Spleen (tissue), 11 donors: ENCODE results near the gene NOD1. TPM values are rescaled to one million over a fixed set of nuclear protein-coding genes. Genes with fewer than 3 reads are reported as not detected.
A peak's percentile ranks its signal among the peaks of the same experiment; 100 is the strongest.

ENCODE experiments used
- DNase-seq: peaks from one replicate; pipeline ENCODE4 v3.0.0-alpha.2; 2020
- H3K27ac ChIP-seq, 8 donors: fragments of 200-600 bp; sonication (generic) in 7 of 8; 1 replicate in 4 of 8; 2 replicates in 4 of 8; pipeline versions ENCODE4 v1.5.0 to v1.8.0; 2016 to 2021; ENCODE audit warnings: inconsistent platforms in 4 of 8, mild to moderate bottlenecking in 4 of 8, moderate library complexity in 1 of 8
- H3K27me3 ChIP-seq, 7 donors: fragments of 200-600 bp; sonication (generic) in 6 of 7; replicated peaks in 1 of 7; 1 replicate in 4 of 7; 2 replicates in 3 of 7; pipeline versions ENCODE4 v1.5.0 to v1.8.0; 2016 to 2021; ENCODE audit warnings: inconsistent platforms in 3 of 7, mild to moderate bottlenecking in 1 of 7
- H3K36me3 ChIP-seq, 6 donors: fragments of 200-600 bp; sonication (generic) in 5 of 6; 1 replicate in 4 of 6; 2 replicates in 2 of 6; pipeline versions ENCODE4 v1.5.0 to v1.8.0; 2016 to 2021; ENCODE audit warnings: inconsistent platforms in 2 of 6
- H3K4me1 ChIP-seq, 6 donors: fragments of 200-600 bp; sonication (generic) in 5 of 6; 1 replicate in 3 of 6; 2 replicates in 3 of 6; pipeline versions ENCODE4 v1.5.0 to v1.8.0; 2016 to 2021; ENCODE audit warnings: inconsistent platforms in 3 of 6
- H3K4me3 ChIP-seq, 8 donors: fragments of 200-600 bp; sonication (generic) in 7 of 8; 1 replicate in 4 of 8; 2 replicates in 4 of 8; pipeline versions ENCODE4 v1.5.0 to v1.8.0; 2016 to 2021; ENCODE audit warnings: inconsistent platforms in 4 of 8, mild to moderate bottlenecking in 4 of 8, moderate library complexity in 2 of 8
- H3K9me3 ChIP-seq, 8 donors: fragments of 200-600 bp; sonication (generic) in 7 of 8; 1 replicate in 4 of 8; 2 replicates in 4 of 8; pipeline versions ENCODE4 v1.5.0 to v1.8.0; 2016 to 2021; ENCODE audit warnings: inconsistent platforms in 4 of 8
- CTCF ChIP-seq, 11 experiments: fragments of 200-600 bp in 7 of 11; fragments of 450-650 bp in 4 of 11; sonication (generic) in 4 of 11; IDR thresholded peaks in 8 of 11; conservative IDR thresholded peaks in 3 of 11; 1 replicate in 7 of 11; 2 replicates in 4 of 11; pipeline versions ENCODE4 v1.4.0 to v1.8.0; 2016 to 2021; ENCODE audit warnings: antibody characterized with exemption in 11 of 11, inconsistent platforms in 4 of 11, mild to moderate bottlenecking in 1 of 11
- POLR2A ChIP-seq, 3 donors: fragments of 450-650 bp; IDR thresholded peaks; one replicate each; pipeline ENCODE4 v1.5.1; 2017; ENCODE audit warnings: antibody characterized with exemption in 3 of 3, mild to moderate bottlenecking in 1 of 3
- POLR2AphosphoS5 ChIP-seq, 3 donors: sonication (generic); formaldehyde crosslinking; IDR thresholded peaks; one replicate each; pipeline ENCODE4 v1.5.1; 2017; ENCODE audit warnings: antibody characterized with exemption in 3 of 3
- WGBS, 5 donors: extraction: QIAGEN DNeasy Blood & Tissue Kit in 3 of 5; methylation state at CpG; one replicate each; pipeline versions ENCODE4 v1.1.5 to v1.1.7; 2013 to 2018; 5-methylcytosine and 5-hydroxymethylcytosine counted together
- intact Hi-C: fragments of 100-400 bp; cut with DNase I; formaldehyde crosslinking; loops from one replicate; pipeline ENCODE4 v1.15.0; 2023; ENCODE audit warnings: low total_unique reads
- polyA plus RNA-seq, 3 donors: library from polyadenylated mRNA; stranded (reverse); fragments of 200-250 nt; gene quantifications; one replicate each; pipeline ENCODE4 v1.2.1, GENCODE V29; 2013
- total RNA-seq, 7 donors: library from RNA; depleted of rRNA in 3 of 7; stranded (reverse); fragments of >200 nt in 3 of 7; fragmentation: NEBNext Ultra II Directional in 4 of 7; extraction: Animal tissue kit (Norgen Biotek cat#: 25700) in 4 of 7; gene quantifications; one replicate each; pipeline versions ENCODE4 v1.1.0 to v1.2.1, GENCODE V29; 2016 to 2021
- donor health status: healthy with polysubstance abuse.
- donor health status: DM: no; HTN: no; CAD: no; lungs with moderate emphysema.
- donor health status: DM: no; HTN: no; CAD: no.
- donor health status: Bipolar disorder and iron deficiency.
- donor health status: healthy.
- donor health status: DM: no; HTN: no; CAD: no.
- donor health status: DM: yes; HTN: yes; CAD: no.

Gene NOD1
- total and polyA plus RNA-seq, 10 donors: 11.0 to 40.8 (median 33.5) TPM

DNA sequence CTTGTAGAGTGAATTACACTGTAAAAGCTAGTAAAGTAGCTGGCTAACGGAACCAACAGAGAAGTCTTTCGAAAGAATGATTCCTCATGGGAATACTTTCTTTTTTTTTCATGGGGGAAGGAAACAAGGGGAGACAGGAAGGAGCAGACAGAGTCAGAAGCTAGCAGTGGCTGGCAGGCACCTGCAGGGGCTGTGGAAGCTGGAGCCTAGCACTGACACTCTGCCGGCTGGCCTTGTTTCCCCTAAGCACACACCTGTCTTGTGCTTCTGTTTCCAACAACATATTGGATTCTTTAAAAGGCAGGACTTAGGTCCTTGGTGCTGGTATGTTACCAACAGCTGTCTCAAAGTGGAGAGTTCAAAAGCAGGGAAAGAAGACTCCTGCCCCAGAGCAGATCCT, 24.7 kb downstream of the NOD1 start:
- no peak for DNase-seq
- no peak overlapping the region for H3K27ac ChIP-seq
- intact Hi-C loops: no loop called here

DNA sequence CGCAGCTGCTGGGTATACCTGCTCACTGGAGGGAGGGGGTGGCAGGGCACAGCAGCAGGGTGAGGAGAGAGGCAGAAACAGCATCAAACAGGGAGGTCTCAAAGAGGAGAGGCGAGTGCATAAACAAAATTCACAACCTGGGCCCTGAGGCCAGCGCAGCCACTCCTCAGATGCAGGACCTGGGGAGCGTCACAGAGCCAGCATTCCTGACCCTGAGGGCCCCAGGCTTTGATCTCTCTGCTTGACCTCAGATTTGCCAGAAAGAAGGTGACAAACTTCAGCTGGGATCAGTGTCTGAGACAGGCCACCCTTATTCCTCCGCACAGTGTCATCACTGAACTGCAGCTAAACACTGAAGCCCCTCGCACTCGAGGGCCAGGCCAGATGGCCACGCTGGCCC, 25.6 kb downstream of the NOD1 start:
- Histone ChIP-seq H3K27ac (peak overlapping the region in 3 of 8 donors; percentile 36 to 54 (median 47)), H3K36me3 (peaks cover 0 to 100% (median 73%) of the 10 kb centered on the region in 6 donors), H3K9me3 (no peaks in the 10 kb centered on the region), H3K4me3 (no peak overlapping the region), H3K4me1 (peaks cover 3 to 51% (median 33%) of the 10 kb centered on the region in 6 donors), H3K27me3 (no peaks in the 10 kb centered on the region)
- TF ChIP-seq CTCF (IDR thresholded peaks at IDR 0.05 in 8 of 11, conservative IDR thresholded peaks at IDR 0.05 in 3 of 11): no peak
- no peak for TF ChIP-seq POLR2AphosphoS5 (IDR thresholded peaks at IDR 0.05)
- TF ChIP-seq POLR2A (IDR thresholded peaks at IDR 0.05): no peak
- DNase-seq: no peak
- WGBS, 5 donors: 88 to 96% (median 94%) methylated on average over 8 of the region's 8 CpGs
- intact Hi-C loops: no loop called here

More for the DNA sequence above, 24.7 kb downstream of the NOD1 start:
- no peak for TF ChIP-seq POLR2AphosphoS5 (IDR thresholded peaks at IDR 0.05)
- TF ChIP-seq POLR2A (IDR thresholded peaks at IDR 0.05): no peak
- no peak for TF ChIP-seq CTCF (IDR thresholded peaks at IDR 0.05 in 8 of 11, conservative IDR thresholded peaks at IDR 0.05 in 3 of 11)
- WGBS, 5 donors: 50 to 73% (median 61%) methylated on average over 3 of the region's 3 CpGs
- H3K9me3 ChIP-seq: no peaks in the 10 kb centered on the region
- H3K27me3 ChIP-seq: no peaks in the 10 kb centered on the region
- H3K4me1 ChIP-seq: peaks cover 3 to 57% (median 33%) of the 10 kb centered on the region in 6 donors
- peaks cover 0 to 100% (median 67%) of the 10 kb centered on the region in 6 donors for H3K36me3 ChIP-seq
- H3K4me3 ChIP-seq: no peak overlapping the region

GRCh38 chr7:30452280-30452930, 26.2 kb downstream of the NOD1 start:
- TF ChIP-seq POLR2AphosphoS5 (IDR thresholded peaks at IDR 0.05) (no peak), CTCF (IDR thresholded peaks at IDR 0.05 in 8 of 11, conservative IDR thresholded peaks at IDR 0.05 in 3 of 11) (no peak)
- peaks cover 4 to 100% (median 76%) of the 10 kb centered on the region in 6 donors for H3K36me3 ChIP-seq
- H3K27ac ChIP-seq: peak overlapping the region in 4 of 8 donors; percentile 36 to 58 (median 50)
- peaks cover 3 to 48% (median 31%) of the 10 kb centered on the region in 6 donors for H3K4me1 ChIP-seq
- intact Hi-C loops: no loop called here
- WGBS, 5 donors: 78 to 89% (median 85%) methylated on average over 25 to 27 of the region's 27 CpGs
- DNase-seq: no peak
- no peaks in the 10 kb centered on the region for H3K9me3 ChIP-seq
- no peak overlapping the region for H3K4me3 ChIP-seq
- H3K27me3 ChIP-seq: no peaks in the 10 kb centered on the region

DNA sequence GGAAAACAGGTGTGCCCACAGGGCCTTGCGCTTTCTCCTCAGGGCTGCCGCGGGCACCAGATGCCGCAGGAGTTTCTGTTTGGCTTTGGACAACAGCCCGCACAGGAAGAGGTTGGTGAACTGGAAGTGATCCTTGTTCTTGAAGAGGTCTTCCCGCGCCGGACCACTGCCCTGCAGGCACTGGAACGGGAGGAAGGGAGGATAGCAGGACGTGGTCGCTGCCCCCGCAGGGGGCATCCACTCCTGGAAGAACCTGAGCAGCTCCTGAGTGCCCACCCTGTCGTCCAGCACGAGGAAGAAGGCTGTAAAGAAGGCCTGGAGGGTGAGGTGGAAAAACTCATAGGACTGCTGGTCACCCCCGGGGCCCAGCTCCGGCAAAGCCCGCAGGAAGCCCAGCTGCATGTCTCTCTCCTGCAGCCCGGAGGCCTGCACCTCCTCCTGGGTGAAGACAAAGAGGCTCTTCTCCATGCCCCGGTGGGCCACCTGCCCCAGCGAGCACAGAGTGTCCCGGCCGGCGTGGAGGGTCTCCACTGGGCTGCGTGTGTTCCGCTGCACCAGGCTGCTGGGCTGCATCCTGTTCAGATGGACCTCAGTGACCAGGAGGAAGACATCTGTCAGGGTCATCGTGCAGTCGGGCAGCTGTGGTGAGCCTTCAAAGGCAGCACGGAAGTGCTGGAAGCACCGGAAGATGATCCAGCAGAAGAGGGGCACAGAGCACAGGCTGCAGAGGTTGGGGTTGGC, 26.9 kb downstream of the NOD1 start:
- Histone ChIP-seq H3K27me3 (no peaks in the 10 kb centered on the region), H3K9me3 (no peaks in the 10 kb centered on the region), H3K36me3 (peaks cover 4 to 100% (median 80%) of the 10 kb centered on the region in 6 donors), H3K27ac (peak overlapping the region in 6 of 8 donors; percentile 27 to 58 (median 42)), H3K4me1 (peaks cover 3 to 49% (median 31%) of the 10 kb centered on the region in 6 donors), H3K4me3 (no peak overlapping the region)
- 64 to 80% (median 73%) methylated on average over 10 to 29 of the region's 29 CpGs for WGBS, 5 donors
- intact Hi-C loops: no loop called here
- no peak for TF ChIP-seq POLR2A (IDR thresholded peaks at IDR 0.05)
- TF ChIP-seq POLR2AphosphoS5 (IDR thresholded peaks at IDR 0.05): peak; percentile 89 to 90 (median 89)
- TF ChIP-seq CTCF (IDR thresholded peaks at IDR 0.05 in 8 of 11, conservative IDR thresholded peaks at IDR 0.05 in 3 of 11): no peak
- no peak for DNase-seq
